Neural progenitor cell (in vitro differentiated cells): Measurements from ENCODE around the gene PUS1.

ENCODE experiments used
- CTCF ChIP-seq: fragments of 200-600 bp; sonication (generic); IDR thresholded peaks from 2 replicates; pipeline ENCODE4 v1.5.1; 2017; ENCODE audit warnings: antibody characterized with exemption, mild to moderate bottlenecking
- EZH2 ChIP-seq: fragments of 200-600 bp; sonication (generic); IDR thresholded peaks from 2 replicates; pipeline ENCODE4 v1.6.1; 2017; ENCODE audit warnings: antibody characterized with exemption, mild to moderate bottlenecking, moderate library complexity
- EZH2phosphoT487 ChIP-seq: fragments of 200-600 bp; sonication (generic); IDR thresholded peaks from 2 replicates; pipeline ENCODE4 v1.6.1; 2017; ENCODE audit warnings: antibody characterized with exemption

- TF ChIP-seq CTCF (no peak), EZH2phosphoT487 (no peak), EZH2 (no peak)
Observed at GRCh38 chr12:131988054-131988796, 59.1 kb downstream of the PUS1 start.
